ENCODE results near the gene SHISA6. TPM values are rescaled to one million over a fixed set of nuclear protein-coding genes. Genes with fewer than 3 reads are reported as not detected.
A peak's percentile ranks its signal among the peaks of the same experiment; 100 is the strongest.

The SHISA6 gene
- total RNA-seq, 1 donor from 2014 or later, result 0.59 TPM

DNA sequence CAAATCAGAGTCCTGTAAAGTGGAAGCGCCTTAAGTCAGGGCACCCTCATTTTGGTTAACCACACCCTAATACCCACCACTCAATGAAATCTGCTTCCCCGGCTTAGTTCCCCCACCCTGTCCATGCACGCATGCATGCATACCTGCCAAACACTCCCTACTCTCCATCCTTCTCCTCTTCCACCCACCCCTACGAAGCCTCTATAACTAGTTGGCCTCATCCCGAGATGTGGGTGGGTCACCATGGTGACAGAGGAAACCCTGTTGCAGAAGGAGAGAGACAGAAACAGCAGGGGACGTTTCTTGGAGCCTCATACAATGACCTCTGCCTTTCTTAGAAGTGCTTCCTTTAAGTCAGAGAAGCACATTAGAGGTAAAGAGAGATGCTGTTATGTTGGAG is 310.4 kb downstream of the SHISA6 start:
- intact Hi-C loops (cut with micrococcal nuclease), result no loop called here
- DNase-seq (no peak), ATAC-seq (no peak)

GRCh38 chr17:11553135-11553534 is 312.1 kb downstream of the SHISA6 start:
- DNase-seq (no peak), ATAC-seq (no peak)
- intact Hi-C loops (cut with micrococcal nuclease), result no loop called here

DNA sequence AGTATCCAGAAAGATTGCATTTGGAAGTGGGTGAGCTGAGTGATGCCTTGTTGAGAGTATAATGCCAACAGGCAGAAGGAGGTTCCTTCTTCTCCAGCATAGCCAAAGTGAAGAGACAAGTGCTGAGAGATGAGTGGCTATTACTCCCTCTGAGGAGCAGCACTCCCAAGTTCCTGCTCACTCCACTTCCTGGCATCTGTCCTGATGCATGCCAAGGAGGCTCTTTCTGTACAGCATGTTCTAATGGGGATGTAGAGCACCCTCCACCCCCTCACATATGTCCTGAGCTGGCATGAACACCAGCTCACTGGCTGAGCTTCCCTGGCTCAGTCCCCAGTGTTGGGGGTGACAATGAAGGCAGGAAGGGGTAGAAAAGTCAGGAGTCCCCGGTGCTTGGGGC is 313.0 kb downstream of the SHISA6 start:
- ATAC-seq, result no peak
- intact Hi-C loops (cut with micrococcal nuclease), result no loop called here

DNA sequence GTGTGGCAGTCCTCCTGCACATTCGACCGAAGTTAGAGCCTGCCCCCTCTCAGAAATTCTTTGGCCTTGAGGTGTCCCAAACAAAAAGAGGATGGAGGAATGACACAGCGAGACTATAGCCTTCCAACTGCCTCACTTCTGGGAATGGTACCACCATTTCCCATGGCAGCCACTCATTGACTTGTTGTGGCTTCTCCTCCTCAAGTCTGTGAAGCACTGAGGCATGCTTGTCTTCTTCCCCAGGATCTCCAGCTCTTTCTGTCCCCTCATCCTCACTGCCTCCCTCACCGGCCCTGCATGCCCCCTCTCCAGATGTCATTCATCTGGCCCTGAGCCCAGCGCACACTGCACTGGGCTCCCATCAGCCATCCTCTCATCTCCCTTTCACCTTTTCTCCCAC is 313.5 kb downstream of the SHISA6 start:
- DNase-seq (no peak), ATAC-seq (no peak)
- intact Hi-C loops (cut with micrococcal nuclease), result no loop called here

More for the DNA sequence above, 313.0 kb downstream of the SHISA6 start:
- DNase-seq, result no peak

GRCh38 chr17:11555530-11555929 is 314.5 kb downstream of the SHISA6 start:
- DNase-seq, result no peak
- ATAC-seq, result no peak
- intact Hi-C loops (cut with micrococcal nuclease), result no loop called here

- DNase-seq (no peak), ATAC-seq (no peak)
- intact Hi-C loops (cut with micrococcal nuclease), result no loop called here
Observed at GRCh38 chr17:11557727-11558452, 316.9 kb downstream of the SHISA6 start.

DNA sequence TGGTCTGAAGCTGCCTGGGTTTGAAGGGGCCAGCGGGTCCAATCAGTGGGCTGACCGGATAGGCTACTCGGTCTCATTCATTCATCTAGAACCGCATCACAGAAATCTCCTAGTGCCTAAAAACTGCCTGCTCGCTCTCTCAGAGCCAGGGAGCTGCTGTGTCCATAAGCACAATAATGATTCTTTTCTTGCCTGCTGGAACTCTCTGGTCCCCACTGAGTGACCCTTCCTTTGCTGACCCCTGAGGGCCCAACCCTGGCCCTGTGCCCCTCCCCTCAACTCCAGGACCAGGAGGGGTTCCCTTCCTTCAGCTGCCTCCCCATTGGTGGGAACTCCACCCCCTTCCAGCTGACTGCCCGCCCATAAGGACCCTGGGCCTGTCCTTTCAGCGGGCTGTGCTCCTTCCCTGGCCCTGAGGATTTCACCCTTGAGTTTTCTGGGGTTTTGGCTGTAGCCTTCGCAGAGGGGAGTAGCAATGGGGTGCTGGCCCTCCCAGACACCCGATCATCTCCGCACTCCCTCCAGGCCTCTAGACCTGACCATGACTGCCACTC is 317.7 kb downstream of the SHISA6 start:
- DNase-seq (no peak), ATAC-seq (no peak)
- intact Hi-C loops (cut with micrococcal nuclease), result no loop called here

- intact Hi-C loops (cut with micrococcal nuclease), result no loop called here
- DNase-seq, result no peak
Observed at GRCh38 chr17:11559601-11560000, 318.6 kb downstream of the SHISA6 start.

GRCh38 chr17:11561281-11561680 is 320.3 kb downstream of the SHISA6 start:
- no peak for DNase-seq
- intact Hi-C loops (cut with micrococcal nuclease), result no loop called here
- ATAC-seq, result no peak

More at GRCh38 chr17:11559601-11560000, 318.6 kb downstream of the SHISA6 start:
- ATAC-seq, result no peak

DNA sequence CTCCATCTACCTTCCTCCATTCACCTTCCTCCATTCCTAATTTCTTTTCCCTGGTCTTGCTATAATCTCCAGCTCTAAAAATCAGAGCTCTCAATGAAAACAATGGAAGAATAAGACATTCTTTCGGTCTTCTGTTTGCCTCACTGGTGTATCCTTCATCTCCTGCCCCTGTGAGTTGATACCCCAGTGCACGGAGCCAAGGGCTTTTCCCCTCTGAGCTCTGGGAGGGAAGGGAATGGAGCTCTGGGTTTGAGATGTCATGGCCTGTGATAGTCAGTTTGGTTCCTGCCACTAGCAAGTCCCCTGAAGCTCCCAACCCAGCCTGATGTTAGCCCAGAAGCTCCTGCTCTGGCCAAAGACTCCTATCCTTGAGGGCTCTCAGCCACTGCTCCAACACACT is 320.7 kb downstream of the SHISA6 start:
- intact Hi-C loops (cut with micrococcal nuclease), result no loop called here
- no peak for ATAC-seq
- DNase-seq, result no peak

- ATAC-seq (peak; percentile 65), DNase-seq (no peak)
- intact Hi-C loops (cut with micrococcal nuclease), result no loop called here
Observed at GRCh38 chr17:11564589-11565380, 323.8 kb downstream of the SHISA6 start.

GRCh38 chr17:11565591-11565990 is 324.6 kb downstream of the SHISA6 start:
- intact Hi-C loops (cut with micrococcal nuclease), result no loop called here
- no peak for ATAC-seq
- no peak for DNase-seq

- ATAC-seq (no peak), DNase-seq (no peak)
- intact Hi-C loops (cut with micrococcal nuclease), result no loop called here
Observed at GRCh38 chr17:11578998-11579397, 338.0 kb downstream of the SHISA6 start.

GRCh38 chr17:11580677-11581076 is 339.7 kb downstream of the SHISA6 start:
- ATAC-seq, result no peak
- intact Hi-C loops (cut with micrococcal nuclease), result no loop called here

DNA sequence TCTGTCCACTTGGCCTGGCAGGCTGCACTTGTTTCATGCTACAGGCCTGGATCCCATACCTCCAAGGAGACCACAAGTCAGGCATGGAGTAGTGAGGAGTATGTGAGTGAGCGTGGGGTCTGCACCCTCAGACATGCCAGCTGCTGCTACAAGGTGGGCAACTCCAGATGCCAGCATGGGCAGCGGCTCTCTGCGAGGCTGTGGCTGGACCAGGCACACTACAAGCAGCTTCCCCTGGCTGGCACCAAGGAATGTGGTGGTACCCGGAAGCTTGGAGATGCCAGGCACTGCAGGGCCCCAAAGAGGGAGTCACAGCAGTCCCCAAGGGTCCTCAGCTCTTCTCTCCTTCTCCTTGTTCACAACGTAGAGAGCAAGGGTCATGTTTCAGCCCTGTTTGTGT is 341.2 kb downstream of the SHISA6 start:
- ATAC-seq (no peak), DNase-seq (no peak)
- intact Hi-C loops (cut with micrococcal nuclease), result no loop called here

More at GRCh38 chr17:11580677-11581076, 339.7 kb downstream of the SHISA6 start:
- DNase-seq, result no peak

- no peak for ATAC-seq
- no peak for DNase-seq
- intact Hi-C loops (cut with micrococcal nuclease), result no loop called here
Observed at GRCh38 chr17:11583306-11583992, 342.4 kb downstream of the SHISA6 start.

GRCh38 chr17:11589716-11590115 is 348.7 kb downstream of the SHISA6 start:
- DNase-seq, result no peak
- no peak for ATAC-seq
- intact Hi-C loops (cut with micrococcal nuclease), result no loop called here

DNA sequence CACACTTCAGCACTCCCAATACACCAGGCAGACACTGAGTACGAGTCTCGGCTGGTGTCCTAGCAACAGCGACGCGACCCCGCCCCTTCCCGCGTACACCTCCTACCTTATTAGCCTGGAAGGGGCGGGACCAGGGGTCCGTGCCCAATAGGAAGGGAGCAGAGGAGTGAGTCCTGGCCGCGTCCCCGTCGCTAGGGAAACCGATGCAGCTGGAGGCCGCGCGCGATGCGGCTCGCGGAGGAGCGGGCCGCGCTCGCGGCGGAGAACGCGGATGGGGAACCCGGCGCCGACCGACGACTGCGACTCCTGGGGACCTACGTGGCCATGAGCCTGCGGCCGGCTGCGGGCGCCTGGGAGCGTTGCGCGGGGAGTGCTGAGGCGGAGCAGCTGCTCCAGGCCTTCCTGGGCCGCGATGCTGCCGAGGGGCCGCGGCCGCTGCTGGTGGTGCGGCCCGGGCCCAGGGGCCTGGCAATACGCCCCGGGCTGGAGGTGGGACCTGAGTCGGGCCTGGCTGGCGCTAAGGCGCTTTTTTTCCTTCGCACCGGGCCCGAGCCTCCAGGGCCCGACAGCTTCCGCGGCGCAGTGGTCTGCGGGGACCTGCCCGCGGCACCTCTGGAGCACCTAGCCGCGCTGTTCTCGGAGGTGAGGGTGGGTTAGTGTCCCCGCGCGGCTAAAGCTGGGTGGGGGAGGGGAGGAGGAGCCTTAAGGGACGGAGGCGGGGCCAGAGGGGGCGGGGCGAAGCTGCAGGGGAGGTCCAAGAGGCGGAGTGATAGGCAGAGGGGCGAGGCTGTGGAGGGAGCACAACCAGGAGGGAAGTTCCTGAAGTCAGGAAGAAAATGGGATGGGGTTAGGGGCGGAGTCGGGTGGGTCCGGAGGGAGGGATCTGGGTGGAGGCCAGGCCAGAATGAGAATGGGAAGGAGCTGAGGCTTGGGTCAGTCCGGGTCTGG is 357.5 kb downstream of the SHISA6 start, which contains the start of gene DNAH9:
DNAH9 (plus strand) TSS at position 197 of the 948 bp plus-strand sequence; CDS start at position 226, 29 bp downstream.
- DNase-seq (peak; percentile 97), ATAC-seq (peak; percentile 100)
- intact Hi-C loops (cut with micrococcal nuclease), result no loop called here

DNA sequence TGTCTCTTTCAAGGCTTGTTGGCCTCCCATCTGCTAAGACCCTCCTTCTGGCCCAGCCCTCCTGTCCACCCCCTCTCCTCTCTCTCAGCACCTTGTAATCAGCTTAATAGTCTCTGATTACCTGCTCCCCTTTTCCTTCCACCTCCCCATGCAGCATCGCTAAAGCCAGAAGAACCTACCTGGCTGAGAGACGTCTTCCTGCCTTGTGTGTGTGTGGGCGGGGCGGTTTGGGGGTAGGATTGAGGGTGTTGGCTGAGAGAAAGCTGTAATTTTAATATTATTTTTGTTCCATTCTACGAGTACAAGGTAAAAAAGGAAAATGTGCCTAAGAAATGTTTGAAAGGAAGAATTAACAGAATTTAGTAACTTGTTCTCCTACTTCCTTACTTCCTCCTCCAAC is 360.6 kb downstream of the SHISA6 start:
- ATAC-seq (no peak), DNase-seq (no peak)
- intact Hi-C loops (cut with micrococcal nuclease), result no loop called here

Data from left ventricle myocardium superior (tissue), 1 donor.